CD4-positive, alpha-beta T cell treated with Interleukin-4 for 4 hours (primary cell): ENCODE measurements around the gene ZNF358.

ENCODE experiments used
- DNase-seq: peaks from one replicate; pipeline ENCODE4 v3.0.0-alpha.2; 2020

Gene ZNF358

DNA sequence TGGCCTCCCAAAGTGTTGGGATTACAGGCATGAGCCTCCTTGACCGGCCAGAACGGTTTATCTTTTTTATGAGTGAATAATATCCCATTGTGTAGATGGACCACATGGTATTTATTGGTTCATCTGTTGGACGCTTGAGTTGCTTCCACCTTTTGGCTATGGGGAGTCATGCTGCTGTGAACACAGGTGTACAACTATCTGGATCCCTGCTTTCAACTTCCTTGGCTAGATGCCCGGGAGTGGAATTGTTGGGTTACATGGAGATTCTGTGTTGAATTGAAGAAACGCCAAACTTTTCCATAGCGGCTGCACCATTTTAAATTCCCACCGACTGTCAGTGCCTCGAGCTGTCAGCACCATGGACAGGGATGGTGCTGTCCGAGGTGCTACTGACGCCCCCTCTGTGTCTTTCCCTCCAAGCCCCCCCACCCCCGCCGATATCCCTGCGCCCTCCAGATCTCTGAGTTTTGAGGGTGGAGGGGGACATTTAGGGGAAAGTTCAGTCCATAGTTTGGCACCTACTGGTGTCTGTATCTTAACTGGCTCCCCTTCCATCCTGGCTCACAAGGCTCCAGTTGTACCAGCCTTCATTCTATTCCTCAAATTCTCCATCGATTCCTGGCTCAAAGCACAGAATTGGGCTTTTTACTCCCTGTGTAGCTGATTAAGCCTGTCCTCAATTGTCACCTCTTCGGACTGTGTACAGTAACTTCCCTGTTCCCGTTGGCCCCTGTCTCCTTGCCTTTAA lies 46.9 kb downstream of the ZNF358 start:
- DNase-seq: no peak

DNA sequence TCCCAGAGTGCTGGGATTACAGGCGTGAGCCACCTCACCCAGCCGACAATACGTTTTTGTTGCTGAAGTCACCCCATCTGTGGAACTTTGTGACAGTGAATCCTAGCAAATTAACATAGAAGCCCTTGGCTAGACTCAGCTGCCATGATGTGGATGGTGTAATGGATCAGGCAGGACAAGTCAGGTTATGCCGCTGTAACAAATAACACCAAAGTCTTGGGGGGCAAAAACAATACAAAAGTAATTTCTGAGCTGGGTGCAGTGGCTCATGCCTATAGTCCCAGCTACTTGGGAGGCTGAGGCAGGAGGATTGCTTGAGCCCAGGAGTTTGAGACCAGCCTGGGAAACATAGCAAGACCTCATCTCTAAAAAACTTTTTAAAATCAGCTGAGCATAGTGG lies 49.0 kb downstream of the ZNF358 start:
- DNase-seq: no peak

DNA sequence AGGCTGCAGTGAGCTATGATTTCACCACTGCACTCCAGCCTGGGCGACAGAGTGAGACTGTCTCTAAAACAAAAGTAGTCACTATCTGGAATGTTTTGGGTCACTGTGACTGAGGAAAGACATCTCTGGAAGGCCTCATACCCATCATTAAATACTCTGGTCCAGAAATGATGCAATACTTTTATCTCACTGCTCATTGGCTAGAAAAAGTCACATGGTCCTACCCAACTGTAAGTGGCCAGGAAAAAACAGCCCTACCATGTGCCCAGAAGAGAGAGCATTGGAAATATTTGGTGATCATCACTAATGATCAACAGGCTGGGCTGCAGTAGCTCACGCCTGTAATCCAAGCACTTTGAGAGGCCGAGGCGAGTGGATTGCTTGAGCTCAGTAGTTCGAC lies 49.4 kb downstream of the ZNF358 start:
- DNase-seq: no peak
